Stimulated activated CD4-positive, alpha-beta T cell treated with anti-CD3 and anti-CD28 coated beads, Interleukin-15, amount 100 ng/mL, for 24 hours (primary cell): Measurements from ENCODE around the gene LMBRD1.
"Not testable (repeated sequence)": the region's sequence is repeated elsewhere in the genome, so short reads cannot be mapped to it uniquely, and the experiment has no call there.

Experiments used
- DNase-seq: peaks from one replicate; pipeline ENCODE4 v3.0.0-alpha.2; 2020

LMBRD1 gene

GRCh38 chr6:69732640-69733039 is 64.2 kb downstream of the LMBRD1 start:
- DNase-seq, result no peak

GRCh38 chr6:69732045-69732444 is 64.8 kb downstream of the LMBRD1 start:
- DNase-seq, result no peak

GRCh38 chr6:69729870-69730449 is 66.8 kb downstream of the LMBRD1 start:
- no peak for DNase-seq

- DNase-seq, result no peak
These were observed 74.1 kb downstream of the LMBRD1 start for GRCh38 chr6:69722683-69723082.

- DNase-seq, result no peak
These were observed 77.1 kb downstream of the LMBRD1 start for GRCh38 chr6:69719602-69720193.

GRCh38 chr6:69706724-69707123 is 90.1 kb downstream of the LMBRD1 start:
- DNase-seq, result no peak

- no peak for DNase-seq
These were observed 90.9 kb downstream of the LMBRD1 start for GRCh38 chr6:69705954-69706353.

- no peak for DNase-seq
These were observed 91.9 kb downstream of the LMBRD1 start for GRCh38 chr6:69704916-69705315.

GRCh38 chr6:69699655-69700054 is 97.2 kb downstream of the LMBRD1 start:
- DNase-seq, result no peak

- DNase-seq, result no peak
These were observed 100.5 kb downstream of the LMBRD1 start for GRCh38 chr6:69696273-69696672.

GRCh38 chr6:69693762-69694161 is 103.0 kb downstream of the LMBRD1 start:
- DNase-seq, result no peak

- DNase-seq, result no peak
These were observed 105.8 kb downstream of the LMBRD1 start for GRCh38 chr6:69690986-69691385.

GRCh38 chr6:69680302-69680701 is 116.5 kb downstream of the LMBRD1 start:
- no peak for DNase-seq

GRCh38 chr6:69673298-69673697 is 123.5 kb downstream of the LMBRD1 start:
- DNase-seq, result no peak

GRCh38 chr6:69668916-69669315 is 127.9 kb downstream of the LMBRD1 start:
- DNase-seq, result no peak

- not testable (repeated sequence) for DNase-seq
These were observed 130.0 kb downstream of the LMBRD1 start for GRCh38 chr6:69666779-69667178.

GRCh38 chr6:69665437-69665836 is 131.4 kb downstream of the LMBRD1 start:
- DNase-seq, result no peak

- no peak for DNase-seq
These were observed 132.3 kb downstream of the LMBRD1 start for GRCh38 chr6:69664551-69664950.

- DNase-seq, result no peak
These were observed 133.6 kb downstream of the LMBRD1 start for GRCh38 chr6:69663215-69663614.

- no peak for DNase-seq
These were observed 146.1 kb downstream of the LMBRD1 start for GRCh38 chr6:69650703-69651102.

GRCh38 chr6:69647726-69648125 is 149.1 kb downstream of the LMBRD1 start:
- DNase-seq, result no peak

GRCh38 chr6:69643688-69644087 is 153.1 kb downstream of the LMBRD1 start:
- DNase-seq, result no peak

GRCh38 chr6:69632932-69633331 is 163.9 kb downstream of the LMBRD1 start:
- no peak for DNase-seq

GRCh38 chr6:69631552-69632346 is 165.1 kb downstream of the LMBRD1 start:
- no peak for DNase-seq
